HG02623 (cell line): ENCODE results near the gene MRPS7.

Source experiments
- ATAC-seq: cut with Tn5 transposase; IDR thresholded peaks from one replicate; pipeline ENCODE4 v1.9.1; 2021; ENCODE audit warnings: moderate library complexity; ENCODE audit not compliant: unreplicated experiment

Gene MRPS7

DNA sequence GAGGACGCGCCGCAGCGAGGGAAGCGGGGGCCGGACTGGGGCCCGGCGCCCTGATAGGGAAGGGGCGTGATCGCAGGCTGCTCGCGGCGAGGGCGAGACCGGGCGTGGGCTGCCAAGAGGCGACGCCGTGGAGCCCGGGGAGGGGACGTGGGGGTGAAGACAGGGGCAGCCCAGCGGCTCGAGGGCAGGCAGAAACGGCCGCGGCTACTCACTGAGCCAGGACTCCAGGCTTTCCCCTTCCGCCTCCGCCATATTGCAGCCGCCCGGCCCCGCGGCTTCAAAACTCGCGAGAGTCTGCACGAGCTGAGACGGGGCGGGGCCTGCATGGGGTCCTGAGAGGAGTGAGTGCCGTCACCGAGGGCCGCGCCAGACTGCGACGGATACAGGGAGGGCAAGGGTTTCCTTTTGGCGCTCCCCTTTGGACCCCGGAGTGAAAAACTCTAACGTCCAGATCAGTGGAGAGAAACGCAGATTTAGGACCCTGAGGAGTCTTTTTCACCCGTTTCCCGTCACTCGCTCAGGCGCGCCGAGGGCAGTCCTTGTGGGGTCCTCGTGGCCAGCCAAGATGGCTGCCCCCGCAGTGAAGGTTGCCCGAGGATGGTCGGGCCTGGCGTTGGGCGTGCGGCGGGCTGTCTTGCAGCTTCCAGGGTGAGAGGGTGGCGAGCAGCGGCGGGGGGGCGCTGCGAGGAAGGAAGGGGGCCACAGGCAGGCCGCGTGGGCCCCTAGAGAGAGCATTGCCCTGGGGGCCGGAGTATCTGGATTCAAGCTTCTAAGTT, at the start of gene MRPS7, which contains the start of gene GGA3:
Gene MRPS7, plus strand, starts transcription at position 544 of the 776 bp plus-strand sequence. Its CDS starts 22 bp downstream, at position 566.
Gene GGA3, minus strand, starts transcription at position 271 of the 776 bp plus-strand sequence. Its CDS starts 19 bp downstream, at position 252.
- ATAC-seq = peak; percentile 87

DNA sequence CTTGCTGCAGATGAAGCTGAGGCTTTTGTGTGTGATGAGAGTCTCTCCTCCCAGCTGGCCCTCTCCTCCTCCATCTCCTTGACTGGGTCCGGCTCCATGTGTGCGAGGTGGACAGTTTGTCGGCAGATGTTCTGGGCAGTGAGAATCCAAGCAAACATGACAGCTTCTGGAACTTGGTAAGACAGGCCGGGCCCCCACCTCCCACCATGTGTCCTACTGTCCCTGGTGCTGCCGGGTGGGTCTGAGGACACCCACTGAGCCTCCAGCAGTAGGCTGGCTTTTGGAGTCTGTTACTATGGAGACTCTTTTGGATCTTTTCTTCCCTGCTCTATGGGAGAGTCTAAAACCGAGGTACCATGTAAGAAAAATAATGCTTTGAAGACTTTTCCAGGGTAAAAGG, 43.5 kb upstream of the MRPS7 start:
- no peak for ATAC-seq

DNA sequence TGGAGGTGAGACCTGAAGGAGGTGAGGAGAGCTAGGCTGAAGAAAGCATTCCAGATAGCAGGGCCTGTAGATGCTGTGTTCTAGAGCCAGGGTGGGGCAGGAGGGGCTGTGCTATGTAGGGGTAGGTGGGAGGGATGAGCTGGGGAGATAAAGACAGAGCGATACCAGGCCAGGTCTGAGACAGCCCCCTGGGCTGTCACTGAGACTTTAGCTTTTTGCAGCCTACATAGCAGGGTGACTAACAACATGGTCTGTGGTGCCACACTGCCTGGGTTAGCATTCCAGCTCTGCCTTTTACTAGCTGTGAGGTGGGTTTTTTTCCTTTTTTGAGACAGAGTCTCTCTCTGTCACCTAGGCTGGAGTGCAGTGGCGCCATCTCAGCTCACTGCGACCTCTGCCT, 41.9 kb upstream of the MRPS7 start:
- ATAC-seq = no peak

DNA sequence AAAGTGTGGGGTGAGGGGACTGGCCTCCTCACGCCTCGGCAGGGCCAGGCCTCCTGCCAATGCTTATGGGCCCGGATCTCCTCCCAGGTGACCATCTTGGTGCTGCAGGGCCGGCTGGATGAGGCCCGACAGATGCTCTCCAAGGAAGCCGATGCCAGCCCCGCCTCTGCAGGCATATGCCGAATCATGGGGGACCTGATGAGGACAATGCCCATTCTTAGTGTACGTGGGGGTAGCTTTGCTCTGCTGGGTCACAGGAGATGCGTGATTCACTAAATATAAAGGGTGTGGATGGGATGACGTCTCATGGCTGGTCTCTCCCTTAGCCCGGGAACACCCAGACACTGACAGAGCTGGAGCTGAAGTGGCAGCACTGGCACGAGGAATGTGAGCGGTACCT, 36.7 kb upstream of the MRPS7 start:
- ATAC-seq = no peak

DNA sequence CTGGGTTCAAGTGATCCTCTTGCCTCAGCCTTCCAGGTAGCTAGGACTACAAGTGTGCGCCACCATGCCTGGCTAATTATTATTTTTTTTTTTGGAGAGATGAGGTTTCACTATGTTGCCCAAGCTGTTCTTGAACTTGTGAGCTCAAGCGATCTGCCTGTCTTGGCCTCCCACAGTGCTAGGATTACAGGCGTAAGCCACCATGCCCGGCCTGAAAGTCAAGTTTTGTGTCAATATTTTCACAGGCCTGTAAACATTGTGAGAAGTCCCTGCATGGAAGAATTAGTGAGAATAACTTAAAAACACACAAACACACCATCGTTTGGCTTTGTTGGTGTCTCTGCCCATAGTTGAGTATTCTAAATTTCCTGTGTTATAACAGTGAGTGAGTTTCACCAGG, 34.0 kb upstream of the MRPS7 start:
- no peak for ATAC-seq

DNA sequence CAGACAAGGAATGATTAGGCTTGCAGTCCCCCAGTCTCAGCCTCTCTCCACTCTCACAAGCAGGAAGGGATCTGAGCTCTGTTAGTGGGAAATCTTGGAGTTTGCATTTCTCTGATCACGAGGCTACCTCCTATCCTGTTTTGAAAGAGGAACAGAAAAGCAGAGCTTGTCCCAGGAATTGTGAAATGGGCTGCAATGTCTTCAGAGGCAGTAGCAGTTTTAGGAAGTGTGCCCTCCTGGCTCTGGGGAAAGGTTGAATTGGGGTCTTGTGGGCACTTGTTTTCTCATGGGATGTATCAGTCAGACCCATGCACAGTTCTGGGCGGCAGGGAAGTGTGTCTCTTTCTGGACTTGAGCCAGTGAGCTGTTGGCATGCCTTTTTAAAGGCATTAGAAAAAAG, 33.4 kb upstream of the MRPS7 start:
- no peak for ATAC-seq

DNA sequence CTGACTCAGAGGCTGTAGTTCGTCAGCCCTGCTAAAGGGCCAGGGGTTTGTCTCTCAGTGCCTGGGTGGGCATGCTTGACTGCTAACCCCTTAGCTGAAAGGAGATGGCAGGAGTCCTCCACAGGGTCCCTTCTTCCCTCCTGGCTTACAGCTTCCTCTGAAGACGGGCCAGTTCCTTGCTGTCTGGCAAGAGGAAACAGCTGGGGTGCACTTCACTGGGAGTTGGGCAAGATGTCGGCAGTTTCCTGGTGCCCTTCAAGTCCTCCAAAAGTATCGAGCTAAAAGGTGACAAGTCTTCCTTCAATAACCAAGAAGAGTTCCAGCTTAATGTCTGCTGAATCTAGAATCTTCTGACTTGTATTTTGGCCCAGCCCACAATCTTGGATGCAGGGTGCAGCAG, 32.8 kb upstream of the MRPS7 start:
- no peak for ATAC-seq

DNA sequence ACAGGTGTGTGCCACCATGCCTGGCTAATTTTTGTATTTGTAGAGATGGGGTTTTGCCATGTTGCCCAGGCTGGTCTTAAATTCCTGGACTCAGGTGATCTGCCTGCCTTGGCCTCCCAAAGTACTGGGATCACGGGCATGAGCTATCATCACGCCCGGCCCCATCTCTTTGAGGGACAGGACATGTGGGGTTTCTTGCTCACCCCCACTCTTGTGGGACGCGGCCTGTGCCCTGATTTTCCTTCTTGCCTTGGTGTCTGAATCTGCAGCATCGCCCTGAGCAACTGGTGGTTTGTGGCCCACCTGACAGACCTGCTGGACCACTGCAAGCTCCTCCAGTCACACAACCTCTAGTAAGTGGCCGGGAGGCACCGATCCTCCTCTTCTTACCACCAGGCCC, 30.6 kb upstream of the MRPS7 start:
- no peak for ATAC-seq

DNA sequence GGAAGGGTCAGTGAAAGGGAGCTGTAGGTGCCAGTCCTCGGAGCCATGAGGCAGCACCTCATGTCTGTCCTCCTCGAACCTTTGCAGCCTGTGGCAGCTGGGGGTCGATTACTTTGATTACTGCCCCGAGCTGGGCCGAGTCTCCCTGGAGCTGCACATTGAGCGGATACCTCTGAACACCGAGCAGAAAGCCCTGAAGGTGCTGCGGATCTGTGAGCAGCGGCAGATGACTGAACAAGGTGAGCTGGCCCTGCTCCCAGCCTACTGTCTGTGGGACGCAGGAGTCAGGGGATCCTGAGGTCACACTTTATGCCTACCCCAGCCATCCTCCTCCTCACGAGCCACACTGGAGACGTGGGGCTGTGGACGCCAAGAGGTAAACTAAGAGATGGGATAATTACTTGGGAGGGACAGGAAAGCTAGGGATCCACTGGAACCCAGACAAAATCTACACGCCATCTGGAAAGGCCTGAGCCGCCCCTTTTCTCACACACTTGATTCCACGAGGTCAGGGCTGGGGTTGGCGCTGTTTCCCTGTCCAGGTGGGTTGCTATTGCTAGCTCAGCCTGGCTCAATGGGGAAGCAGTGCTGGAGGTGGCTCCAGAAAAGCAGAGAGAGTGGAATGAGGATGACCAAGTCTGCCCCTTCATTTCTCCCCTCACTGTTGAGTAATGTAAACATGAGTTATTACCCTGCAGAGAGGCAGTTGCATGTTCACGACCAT, 29.8 kb upstream of the MRPS7 start:
- ATAC-seq = no peak

DNA sequence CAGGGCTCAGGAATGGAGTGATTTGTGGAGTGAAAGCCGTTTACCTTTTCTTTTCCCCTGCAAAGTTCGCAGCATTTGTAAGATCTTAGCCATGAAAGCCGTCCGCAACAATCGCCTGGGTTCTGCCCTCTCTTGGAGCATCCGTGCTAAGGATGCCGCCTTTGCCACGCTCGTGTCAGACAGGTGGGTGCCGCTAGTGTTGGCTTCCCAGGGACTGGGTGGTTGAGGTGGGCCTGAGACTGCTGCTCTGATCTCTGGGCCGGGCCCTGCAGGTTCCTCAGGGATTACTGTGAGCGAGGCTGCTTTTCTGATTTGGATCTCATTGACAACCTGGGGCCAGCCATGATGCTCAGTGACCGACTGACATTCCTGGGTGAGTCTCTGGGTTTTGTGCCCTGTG, 28.9 kb upstream of the MRPS7 start:
- no peak for ATAC-seq

DNA sequence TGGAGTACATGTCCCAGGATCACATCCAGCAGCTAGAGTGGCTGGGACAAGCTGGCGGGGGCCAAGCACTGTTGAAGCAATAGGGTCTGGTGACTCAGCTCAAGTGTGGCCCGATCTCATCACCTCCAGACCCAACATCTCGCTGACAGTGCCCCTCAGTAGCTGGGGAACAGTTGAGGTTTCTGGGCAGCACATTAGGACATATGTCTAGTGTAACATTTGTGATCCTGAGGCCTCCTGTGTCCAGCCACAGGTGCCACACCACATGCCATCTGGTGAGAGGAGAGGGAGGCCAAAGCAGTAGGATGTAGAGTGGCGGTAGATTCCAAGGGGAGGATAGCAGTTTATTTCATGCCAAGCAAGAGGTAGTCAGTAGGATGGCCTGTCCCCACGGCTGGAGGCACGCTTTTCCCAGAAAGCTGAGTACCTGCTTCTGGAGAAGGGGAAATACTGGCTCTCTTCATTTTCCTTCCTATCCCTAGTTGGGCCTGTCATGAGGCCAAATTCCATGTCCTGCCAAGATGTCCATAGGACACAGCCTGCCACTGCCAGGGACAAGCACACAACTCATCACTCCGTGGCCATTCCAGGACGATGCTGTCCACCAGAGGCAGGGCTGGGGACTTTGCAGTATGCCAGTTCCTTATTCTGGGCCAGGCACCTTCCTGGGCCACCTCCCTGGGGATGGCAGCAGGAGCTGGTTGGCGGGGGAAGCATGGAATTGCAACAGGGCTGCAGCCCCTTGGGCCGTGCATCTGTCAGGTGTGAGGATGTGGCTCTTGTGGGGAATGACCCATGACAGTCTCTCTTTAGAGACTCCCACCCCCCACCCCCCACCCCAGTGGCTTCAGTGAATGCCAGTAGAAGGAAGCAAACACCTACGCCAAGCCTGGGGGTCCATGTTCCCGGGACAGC, 24.3 kb upstream of the MRPS7 start:
- no peak for ATAC-seq

DNA sequence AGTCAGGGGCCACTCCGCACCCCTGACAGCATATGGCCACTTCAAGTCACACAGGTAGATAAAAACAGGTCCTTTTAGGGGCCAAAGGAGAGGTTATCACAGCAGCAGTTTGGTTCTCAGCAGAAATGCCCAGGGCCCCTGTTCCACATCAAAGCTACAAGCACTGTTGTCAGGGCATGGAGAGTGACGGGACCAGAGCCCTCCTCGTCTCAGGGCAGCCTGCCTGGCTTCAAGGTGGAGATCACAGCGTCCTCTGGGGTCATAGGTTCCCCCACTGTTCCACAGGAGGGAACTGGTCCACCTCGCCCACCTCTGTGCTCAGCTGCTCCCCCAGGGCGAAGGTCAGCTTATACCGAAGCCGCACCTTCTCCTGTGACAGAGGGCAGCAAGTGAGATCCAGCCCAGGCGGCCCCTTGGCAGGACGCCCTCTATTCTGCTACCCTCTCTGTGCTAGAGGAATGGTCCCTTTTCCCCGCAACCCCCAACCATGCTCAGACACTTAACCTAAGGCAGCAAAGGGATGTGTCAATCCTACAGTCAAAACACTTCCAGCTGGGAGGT, 23.6 kb upstream of the MRPS7 start:
- no peak for ATAC-seq

DNA sequence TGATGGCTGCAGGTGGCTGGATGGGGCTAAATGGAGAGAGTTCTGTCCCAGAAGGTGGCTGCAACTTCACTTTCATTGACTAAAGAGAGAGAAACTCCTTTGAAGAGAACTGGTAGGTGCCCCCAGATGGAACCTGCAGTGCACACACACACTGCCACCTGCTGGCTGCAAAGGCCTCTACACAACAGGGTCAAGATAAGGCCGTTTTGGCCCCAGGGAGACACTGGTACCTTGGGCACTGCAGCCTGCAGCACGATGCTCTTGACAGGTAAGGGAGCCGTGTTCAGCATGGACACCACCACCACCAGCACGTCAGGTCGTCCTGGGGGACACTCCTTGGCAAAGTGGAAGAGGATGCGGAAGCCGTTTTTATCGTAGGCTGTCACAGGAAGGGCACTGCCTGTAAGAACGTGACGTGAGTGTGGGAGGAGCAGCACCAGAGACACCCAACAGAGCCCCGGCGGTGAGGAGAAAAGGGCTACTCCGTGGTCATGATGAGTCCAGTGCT, 22.9 kb upstream of the MRPS7 start:
- ATAC-seq = no peak

DNA sequence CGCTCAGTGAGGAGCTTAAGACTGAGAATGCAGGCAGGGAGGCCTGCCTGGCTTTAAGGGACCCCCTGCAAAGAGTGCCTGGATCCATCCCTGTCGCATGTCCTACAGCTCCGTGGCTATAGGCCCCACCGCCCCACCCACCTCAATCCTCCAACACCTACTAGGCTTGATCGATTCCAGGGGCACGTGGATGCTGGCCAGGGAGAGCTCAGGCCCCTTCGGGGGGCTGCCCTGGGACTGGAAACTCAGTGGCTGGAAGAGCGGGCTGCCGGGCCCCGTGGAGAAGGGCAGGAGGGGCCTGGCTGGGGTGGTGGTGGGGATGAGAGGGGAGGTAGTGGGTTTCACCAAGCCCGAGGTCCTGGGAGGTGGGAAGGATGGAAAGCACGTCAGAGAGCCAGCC, 22.5 kb upstream of the MRPS7 start:
- ATAC-seq = no peak

DNA sequence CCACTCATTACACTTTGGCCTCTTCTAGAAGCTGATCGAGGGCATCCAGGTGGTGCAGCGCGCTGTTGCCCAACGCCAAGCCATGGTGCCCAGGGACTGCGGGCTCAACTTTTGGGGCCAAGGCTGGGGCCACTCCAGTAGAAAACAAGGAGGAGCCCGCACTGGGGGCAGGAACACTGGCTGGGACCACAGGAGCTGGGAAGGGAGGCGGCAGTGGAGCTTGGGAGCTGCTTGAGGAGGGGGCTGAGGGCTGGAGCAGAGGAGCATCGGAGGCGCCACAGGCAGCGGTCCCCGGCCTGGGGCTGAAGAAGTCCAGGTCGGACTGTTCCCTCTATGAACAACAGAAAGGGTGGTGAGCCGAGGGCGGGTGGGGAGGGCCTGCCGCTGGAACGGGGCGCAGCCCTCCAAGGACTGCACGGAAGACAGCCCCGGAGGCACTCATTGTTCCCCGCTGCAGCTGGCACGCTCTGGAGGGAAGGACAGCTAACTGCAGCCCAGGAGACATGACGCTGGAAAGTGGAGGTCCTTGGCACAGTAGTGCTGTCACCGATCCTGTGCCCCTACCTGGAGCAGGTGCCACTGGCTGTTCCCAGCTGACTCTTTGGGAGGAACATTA, 21.8 kb upstream of the MRPS7 start:
- ATAC-seq = no peak

DNA sequence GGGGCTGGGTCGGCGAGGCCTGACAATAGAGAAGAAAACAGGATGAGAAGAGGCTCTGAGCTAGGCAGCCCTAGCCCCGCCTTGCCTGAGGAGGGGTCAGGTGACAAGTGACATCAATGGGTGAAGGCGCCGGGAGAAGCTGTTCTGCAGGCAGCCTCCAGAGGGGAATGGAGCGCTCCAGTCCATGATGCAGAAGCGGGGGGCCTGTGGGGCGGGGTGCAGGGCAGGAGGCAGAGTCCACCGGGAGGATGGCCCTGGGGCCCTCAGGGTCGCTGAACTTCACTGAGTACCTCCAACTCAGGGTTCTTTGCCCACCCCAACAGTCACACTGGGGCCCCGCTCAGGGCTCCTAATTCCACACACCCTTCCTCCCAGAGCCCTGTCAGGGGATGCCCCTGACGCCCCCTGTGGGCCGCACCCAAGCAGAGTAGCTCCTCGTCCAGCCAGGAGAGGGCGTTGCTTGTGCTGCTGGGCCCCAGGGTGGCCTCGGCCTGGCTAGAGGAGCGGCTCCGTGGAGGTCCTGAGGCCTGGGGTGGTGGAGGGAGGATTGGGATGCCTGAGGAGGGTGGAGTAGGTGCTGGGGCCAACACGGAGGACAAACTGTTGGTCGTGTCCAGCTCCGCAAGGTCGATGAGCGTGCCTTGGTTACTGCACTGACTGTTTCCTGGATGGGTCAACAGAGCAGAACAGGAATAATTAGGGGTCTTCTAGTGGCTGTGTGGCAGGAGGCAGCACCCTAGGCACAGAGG, 21.1 kb upstream of the MRPS7 start:
- no peak for ATAC-seq

DNA sequence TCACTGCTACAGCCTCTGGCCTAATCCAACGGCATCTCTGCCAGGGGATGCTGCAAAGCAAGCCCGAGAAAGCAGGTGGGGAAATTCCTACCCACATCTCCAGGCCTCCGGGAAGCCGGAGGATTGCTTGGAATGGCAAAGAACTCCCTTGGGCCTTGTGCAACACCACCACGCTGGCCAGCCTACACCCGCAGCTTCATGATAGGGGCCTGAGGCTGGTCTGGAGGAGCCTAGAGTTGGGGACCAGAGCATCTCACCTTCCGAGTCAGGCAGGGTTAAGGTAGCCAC, 20.6 kb upstream of the MRPS7 start:
- ATAC-seq = no peak

DNA sequence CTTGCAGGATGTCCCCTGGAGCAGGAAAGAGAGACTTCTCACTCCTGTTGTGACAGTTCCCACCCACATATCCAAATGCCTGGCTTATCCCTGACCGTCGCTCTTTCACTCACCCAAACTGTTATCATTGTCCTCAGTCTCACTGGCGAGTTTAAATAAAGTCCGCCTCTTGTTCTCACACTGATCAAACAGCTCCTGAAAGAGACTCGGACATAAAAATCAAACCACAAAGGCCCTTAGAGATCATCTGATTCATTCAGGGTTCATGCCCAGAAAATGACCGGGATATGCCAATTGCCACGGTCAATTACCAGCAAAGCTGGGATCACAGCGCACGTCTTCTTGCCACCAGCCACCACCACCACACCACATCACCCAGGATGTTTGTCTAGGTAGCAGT, 20.2 kb upstream of the MRPS7 start:
- ATAC-seq = no peak

DNA sequence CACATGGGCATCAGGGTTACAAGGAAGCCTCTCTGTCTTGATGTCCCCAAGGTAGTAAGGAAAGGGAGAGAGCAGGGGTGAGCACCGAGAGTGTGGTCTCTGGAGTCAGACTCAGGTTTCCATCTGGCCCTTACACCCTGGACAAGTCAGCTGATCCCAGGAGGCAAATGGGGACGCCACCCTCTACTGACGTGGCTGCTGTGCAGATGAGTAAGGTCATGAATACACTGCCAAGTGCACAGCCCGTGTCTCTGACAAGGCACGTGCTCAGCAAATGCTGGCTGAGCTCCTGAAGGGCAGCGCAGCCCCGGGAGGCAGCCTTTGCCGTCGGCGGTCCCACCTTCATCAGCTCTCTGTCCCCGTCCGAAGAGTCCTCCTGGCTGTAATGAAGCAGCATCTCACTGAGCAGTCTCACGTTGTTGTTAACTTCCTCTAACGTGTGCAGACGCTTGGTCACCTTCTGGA, 19.7 kb upstream of the MRPS7 start:
- ATAC-seq = no peak
